ENCODE results near the gene WRNIP1.

- TF ChIP-seq, protein P1, sequence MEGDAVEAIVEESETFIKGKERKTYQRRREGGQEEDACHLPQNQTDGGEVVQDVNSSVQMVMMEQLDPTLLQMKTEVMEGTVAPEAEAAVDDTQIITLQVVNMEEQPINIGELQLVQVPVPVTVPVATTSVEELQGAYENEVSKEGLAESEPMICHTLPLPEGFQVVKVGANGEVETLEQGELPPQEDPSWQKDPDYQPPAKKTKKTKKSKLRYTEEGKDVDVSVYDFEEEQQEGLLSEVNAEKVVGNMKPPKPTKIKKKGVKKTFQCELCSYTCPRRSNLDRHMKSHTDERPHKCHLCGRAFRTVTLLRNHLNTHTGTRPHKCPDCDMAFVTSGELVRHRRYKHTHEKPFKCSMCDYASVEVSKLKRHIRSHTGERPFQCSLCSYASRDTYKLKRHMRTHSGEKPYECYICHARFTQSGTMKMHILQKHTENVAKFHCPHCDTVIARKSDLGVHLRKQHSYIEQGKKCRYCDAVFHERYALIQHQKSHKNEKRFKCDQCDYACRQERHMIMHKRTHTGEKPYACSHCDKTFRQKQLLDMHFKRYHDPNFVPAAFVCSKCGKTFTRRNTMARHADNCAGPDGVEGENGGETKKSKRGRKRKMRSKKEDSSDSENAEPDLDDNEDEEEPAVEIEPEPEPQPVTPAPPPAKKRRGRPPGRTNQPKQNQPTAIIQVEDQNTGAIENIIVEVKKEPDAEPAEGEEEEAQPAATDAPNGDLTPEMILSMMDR (IDR thresholded peaks at IDR 0.05) = no peak
- TF ChIP-seq POLR2A (IDR thresholded peaks at IDR 0.05) = no peak
Measured at GRCh38 chr6:2810092-2810671, 45.0 kb downstream of the WRNIP1 start.
